ELF-1 (cell line): ENCODE measurements around the gene FAM170B.
A peak's percentile ranks its signal among the peaks of the same experiment; 100 is the strongest.

Experiments
- DNase-seq: peaks from one replicate; pipeline ENCODE4 v3.0.0-alpha.2; 2016; ENCODE audit warnings: low read depth, low spot score

Gene FAM170B

DNA sequence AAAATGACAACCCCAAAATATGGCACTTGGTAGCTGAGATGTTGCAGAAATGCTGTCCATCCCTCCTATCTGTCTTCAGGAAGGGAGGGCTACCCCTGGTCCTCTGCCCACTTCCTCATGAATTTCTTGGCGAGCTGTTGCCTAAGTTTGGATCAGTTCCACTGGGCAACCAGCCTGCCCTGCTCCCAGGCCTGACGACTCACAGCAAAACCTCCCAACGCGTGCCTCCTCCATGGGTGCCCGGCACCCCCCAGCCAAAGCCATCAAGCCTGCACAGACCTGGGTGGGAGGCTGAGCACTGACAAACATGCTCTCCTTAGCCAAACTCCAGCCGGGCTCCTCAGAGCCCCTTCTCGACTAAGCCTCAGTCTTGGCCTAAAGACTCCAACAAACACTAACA is 27.4 kb downstream of the FAM170B start:
- DNase-seq, result no peak

DNA sequence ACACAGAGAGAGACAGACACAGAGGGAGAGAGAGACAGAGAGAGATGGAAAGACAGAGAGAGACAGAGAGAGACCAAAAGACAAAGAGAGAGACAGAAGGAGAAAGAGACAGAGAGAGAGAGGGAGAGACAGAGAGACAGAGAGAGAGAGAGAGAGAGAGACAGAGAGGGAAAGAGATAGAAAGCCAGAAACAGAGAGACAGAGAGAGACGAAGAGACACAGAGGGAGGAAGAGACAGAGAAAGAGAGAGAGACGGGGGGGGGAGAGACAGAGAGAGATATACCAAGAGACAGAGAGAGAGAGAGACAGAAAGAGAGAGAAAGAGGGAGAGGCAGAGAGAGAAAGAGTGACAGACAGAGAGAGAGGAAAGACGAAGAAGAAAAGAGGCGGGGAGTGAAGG is 28.7 kb downstream of the FAM170B start:
- DNase-seq, result no peak

- DNase-seq, result no peak
These were observed 29.5 kb downstream of the FAM170B start for GRCh38 chr10:49104323-49104722.

DNA sequence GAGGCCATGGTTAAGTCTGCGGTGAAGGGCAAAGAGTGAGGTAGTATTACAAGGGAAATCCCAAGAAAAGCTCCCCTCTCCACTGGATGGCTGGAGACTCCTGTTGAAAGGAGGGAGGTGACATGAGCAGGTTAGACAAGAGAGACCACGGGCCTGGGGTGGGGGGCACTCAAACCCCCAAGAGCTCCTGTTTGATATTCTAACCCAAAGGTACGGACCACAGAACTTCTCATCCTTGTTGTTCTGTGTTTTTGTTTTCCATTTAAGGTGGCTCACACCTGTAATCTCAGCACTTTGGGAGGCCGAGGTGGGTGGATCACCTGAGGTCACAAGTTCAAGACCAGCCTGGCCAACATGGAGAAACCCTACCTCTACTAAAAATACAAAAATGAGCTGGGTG is 30.1 kb downstream of the FAM170B start:
- no peak for DNase-seq

DNA sequence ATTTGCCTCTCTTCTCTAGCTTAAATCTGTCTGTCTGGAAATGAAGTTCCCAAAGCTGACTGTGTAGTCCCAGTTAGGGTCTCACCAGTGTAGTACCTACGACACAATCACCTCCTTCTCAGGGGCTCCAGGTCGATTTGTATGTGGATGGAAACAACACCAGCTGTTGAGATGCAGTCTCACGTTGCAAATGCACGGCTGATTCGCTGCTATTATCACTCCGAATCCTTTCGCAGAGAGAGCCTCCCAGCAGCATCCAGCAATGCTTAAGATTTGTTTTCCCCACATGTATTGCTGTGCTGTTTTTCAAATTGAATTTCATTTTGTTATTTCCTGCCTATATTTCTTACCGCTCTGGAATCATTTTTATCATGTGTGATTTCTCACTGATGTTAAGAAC is 34.8 kb downstream of the FAM170B start:
- no peak for DNase-seq

GRCh38 chr10:49096890-49097445 is 36.9 kb downstream of the FAM170B start:
- no peak for DNase-seq

- no peak for DNase-seq
These were observed 39.2 kb downstream of the FAM170B start for GRCh38 chr10:49094646-49095045.

DNA sequence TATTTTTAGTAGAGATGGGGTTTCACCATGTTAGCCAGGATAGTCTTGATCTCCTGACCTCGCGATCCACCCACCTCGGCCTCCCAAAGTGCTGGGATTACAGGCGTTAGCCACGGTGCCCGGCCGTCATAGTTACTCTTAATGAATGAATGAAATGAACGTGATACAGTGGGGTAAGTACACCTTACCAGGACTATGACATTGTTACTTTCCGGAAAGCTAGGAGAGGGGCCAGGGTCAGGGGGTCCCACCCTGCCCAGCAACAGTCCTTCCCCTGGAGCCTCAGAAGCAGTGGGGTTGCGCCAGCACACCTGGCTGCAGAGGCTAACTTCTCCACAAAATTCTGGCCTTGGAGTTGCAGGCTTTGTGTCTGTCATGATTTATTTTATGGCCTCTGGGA is 39.9 kb downstream of the FAM170B start:
- DNase-seq, result no peak

GRCh38 chr10:49092477-49092876 is 41.3 kb downstream of the FAM170B start:
- DNase-seq, result no peak

- no peak for DNase-seq
These were observed 42.2 kb downstream of the FAM170B start for GRCh38 chr10:49091450-49092210.

DNA sequence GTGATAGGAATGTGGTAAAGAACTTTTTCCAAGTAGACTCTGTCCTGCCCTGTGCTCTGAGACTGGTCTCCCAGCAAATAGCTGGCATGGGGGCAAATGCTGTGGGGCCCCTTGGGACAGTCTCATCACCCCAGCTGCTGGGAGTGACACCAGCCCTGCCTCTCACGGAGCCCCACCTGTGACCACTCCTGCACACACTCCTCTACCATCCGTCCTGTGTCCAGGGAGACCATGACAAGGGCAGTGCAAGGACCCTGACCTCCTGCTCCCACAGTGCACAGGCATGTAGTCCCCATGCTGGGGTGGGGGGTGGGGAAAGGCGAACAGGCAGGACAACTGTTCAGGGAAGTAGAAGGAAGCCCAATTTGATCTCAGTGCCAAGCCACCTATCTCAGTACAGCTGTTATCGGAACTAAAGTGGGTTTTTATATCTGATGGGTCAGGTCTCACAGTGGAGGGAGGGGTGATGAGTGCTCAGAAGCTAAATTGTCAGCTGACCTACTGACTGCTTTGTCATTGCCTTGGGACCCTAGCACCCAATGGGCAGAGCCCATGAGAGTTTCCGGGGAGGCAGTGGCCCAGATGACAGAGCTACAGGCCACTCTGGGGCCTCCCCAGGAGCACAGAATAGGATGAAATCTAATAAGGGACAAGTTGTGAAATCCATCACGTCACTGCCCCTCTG is 43.0 kb downstream of the FAM170B start:
- DNase-seq, result no peak

GRCh38 chr10:49090189-49090575 is 43.6 kb downstream of the FAM170B start:
- no peak for DNase-seq

DNA sequence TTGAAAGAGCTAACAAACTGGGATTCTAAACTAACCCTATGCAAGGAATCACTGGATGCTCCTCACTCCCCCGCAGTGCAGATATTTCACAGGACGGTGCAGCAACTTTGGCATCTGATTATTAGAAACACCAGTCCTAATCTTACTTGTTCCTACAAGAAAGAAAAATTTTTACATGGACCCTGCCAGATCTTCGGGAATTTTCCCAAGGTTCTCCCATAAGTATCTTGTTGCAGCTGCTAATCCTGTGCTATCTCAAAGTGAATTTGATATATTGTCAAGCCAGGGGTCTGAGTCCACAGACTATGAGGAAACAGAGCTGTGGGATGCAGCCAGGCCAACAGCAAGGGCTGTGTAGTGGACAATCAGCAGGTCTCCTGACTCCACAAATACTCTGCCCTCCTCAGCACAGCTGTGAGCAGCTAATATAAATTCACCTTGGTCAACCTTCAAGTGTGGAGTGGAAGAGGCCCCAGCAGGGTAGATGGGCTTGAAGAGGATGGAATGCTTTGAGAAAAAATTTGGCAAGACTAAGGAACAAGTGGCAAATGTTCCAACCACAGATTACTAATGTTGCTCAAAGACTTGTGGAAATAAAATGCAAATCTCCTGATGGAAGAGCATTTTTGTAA is 44.1 kb downstream of the FAM170B start:
- no peak for DNase-seq

- DNase-seq, result peak; percentile 50
These were observed 44.7 kb downstream of the FAM170B start for GRCh38 chr10:49089152-49089551.

DNA sequence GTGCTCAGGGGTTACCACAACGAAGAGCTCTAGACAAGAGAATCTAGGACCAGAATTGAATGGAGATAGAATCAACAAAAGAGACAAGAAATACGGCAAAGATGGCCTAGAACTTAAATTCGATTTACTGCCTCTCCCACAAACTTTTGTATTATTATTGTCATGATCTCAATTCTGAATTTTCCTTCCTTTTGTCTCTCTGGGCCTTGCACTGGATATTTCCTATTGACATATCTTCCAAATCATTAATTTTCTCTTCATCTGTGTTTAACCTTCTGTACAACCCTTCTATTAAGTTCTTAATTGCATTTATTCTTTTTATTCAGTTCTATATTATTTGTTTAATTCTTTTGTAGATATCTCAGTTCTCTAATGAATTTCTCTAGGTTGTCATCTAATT is 46.9 kb downstream of the FAM170B start:
- DNase-seq, result no peak

GRCh38 chr10:49083261-49083660 is 50.6 kb downstream of the FAM170B start:
- DNase-seq, result no peak

DNA sequence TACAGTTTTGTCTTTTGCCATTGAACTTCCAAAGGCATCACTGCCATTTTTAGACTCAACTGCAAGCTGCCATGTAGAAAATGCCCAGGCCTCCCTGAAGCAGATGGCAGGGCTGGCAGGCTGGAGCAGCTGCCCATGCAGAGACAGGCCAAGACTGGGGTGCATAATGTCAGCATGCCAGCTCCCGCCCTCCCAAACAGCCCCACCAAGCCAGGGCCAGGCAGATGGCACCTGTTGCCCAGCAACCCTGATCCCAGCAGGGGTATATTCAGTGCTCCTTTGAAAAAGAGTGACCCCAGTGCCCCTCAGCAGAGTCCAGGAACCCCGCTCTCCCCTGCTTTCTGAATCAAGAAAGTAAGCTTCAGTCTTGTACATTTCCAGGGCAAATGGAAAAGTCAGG is 51.1 kb downstream of the FAM170B start:
- DNase-seq, result no peak

GRCh38 chr10:49081547-49082275 is 52.1 kb downstream of the FAM170B start:
- DNase-seq, result peak; percentile 17
